AML-193 (cell line): Measurements from ENCODE around the gene HDAC3.
A peak's percentile ranks its signal among the peaks of the same experiment; 100 is the strongest.

Experiments used
- DNase-seq, 2 experiments: peaks; one replicate each; lab custom pipeline; 2025; lab: John Stamatoyannopoulos, UW

The HDAC3 gene

GRCh38 chr5:141636413-141637122 lies at the start of gene HDAC3, which contains the start of gene RELL2:
Gene HDAC3 (minus strand): TSS chr5:141636849. CDS start chr5:141636790, 59 bp downstream.
Gene RELL2 (plus strand): TSS chr5:141636997. CDS start chr5:141638226, 1,229 bp downstream.
- DNase-seq: peak; percentile 60 to 71

GRCh38 chr5:141685591-141685990 lies 48.9 kb upstream of the HDAC3 start:
- no peak for DNase-seq

GRCh38 chr5:141683596-141684141 lies 47.0 kb upstream of the HDAC3 start:
- no peak for DNase-seq

GRCh38 chr5:141681695-141682641 lies 45.3 kb upstream of the HDAC3 start, which contains the start of gene ARAP3:
Gene ARAP3 (minus strand): TSS chr5:141682230. CDS start chr5:141680486, 1,744 bp downstream.
- DNase-seq: peak; percentile 77 to 78

GRCh38 chr5:141681295-141681694 lies 44.6 kb upstream of the HDAC3 start:
- DNase-seq: no peak

GRCh38 chr5:141680751-141681201 lies 44.1 kb upstream of the HDAC3 start:
- no peak for DNase-seq

- DNase-seq: no peak
Measured at GRCh38 chr5:141680178-141680577, 43.5 kb upstream of the HDAC3 start.

- no peak for DNase-seq
Measured at GRCh38 chr5:141677415-141677814, 40.8 kb upstream of the HDAC3 start.

GRCh38 chr5:141675672-141676071 lies 39.0 kb upstream of the HDAC3 start:
- no peak for DNase-seq

- no peak for DNase-seq
Measured at GRCh38 chr5:141674747-141675146, 38.1 kb upstream of the HDAC3 start.

GRCh38 chr5:141672841-141673813 lies 36.5 kb upstream of the HDAC3 start:
- no peak for DNase-seq

GRCh38 chr5:141672071-141672840 lies 35.6 kb upstream of the HDAC3 start:
- DNase-seq: no peak

- DNase-seq: no peak
Measured at GRCh38 chr5:141669520-141669919, 32.9 kb upstream of the HDAC3 start.

- no peak for DNase-seq
Measured at GRCh38 chr5:141668601-141669265, 32.1 kb upstream of the HDAC3 start.

- no peak for DNase-seq
Measured at GRCh38 chr5:141665995-141666940, 29.6 kb upstream of the HDAC3 start.

- peak; percentile 66 to 69 for DNase-seq
Measured at GRCh38 chr5:141664733-141665461, 28.2 kb upstream of the HDAC3 start.

- DNase-seq: no peak
Measured at GRCh38 chr5:141663506-141663905, 26.9 kb upstream of the HDAC3 start.

- no peak for DNase-seq
Measured at GRCh38 chr5:141662028-141662427, 25.4 kb upstream of the HDAC3 start.
